ENCODE results near the gene TGFBR1.

The TGFBR1 gene

DNA sequence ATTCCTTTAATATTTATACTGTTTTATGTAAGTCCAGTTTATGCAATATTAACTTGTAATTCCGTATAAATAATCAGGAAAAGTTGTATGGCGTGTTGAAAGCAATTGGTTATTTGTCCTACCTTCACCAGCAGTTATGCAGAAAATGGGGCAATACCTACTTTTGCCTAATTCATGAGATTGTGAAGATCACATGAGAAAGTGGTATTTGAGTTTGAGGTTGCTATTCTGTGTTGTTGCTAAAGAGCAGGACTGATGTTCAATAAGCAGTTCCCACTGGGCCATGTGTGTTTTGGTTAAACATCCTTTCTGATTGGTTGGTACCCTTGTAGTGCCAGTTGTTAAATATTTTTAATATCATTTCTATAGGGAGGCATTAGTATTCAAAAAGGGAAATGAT is 3.2 kb downstream of the TGFBR1 start:
- DNase-seq = no peak

DNA sequence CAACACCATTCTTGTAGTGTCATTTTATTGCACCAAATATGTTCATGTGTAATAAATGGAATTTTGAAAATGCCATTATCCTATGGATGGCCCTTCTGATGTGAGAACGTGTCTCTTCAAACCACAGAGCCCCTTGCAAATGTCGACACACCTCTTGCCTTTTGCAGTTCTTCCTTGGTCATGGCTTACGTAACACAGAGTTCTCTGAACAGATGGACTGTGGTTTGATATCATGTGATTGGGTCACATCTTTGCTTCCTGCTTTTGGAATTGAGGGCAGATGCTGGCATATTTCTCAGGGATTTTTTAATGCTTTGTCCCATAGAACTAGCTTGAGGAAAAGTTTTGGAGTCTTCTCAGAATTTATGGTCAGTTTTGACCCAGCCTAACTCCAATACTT is 4.6 kb downstream of the TGFBR1 start:
- DNase-seq = no peak

DNA sequence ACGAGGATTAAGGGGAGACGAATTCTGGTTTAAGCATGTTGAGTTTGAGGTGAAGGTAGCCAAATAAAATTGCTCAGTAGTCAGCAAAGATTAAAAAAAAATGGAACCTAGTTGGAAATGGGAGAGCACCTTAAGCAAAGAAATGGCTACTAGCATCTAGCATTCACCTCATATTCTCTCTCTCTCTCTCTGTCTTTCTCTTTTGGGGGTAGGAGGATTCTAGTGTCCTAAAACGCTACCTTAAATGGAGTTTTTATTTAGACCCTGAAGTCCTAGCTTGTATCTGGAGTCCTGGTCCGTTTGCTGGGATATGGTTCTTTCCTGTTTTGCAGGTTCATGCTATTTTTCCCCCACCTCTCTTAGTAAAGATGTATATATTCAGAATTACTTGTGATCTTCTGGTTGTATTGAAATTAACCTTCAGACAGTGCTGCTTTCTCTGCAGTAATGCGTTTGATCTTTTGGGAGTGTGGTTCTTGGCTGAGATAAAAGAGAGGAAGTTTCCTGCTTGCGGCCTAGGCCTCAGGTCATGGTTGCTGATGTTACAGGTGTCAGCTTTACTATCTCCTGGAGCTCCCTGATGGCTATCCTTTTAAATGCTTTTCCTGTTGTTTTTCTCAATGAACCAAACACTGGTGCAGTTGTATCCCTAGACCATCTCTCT is 8.0 kb downstream of the TGFBR1 start:
- DNase-seq = peak; percentile 32

DNA sequence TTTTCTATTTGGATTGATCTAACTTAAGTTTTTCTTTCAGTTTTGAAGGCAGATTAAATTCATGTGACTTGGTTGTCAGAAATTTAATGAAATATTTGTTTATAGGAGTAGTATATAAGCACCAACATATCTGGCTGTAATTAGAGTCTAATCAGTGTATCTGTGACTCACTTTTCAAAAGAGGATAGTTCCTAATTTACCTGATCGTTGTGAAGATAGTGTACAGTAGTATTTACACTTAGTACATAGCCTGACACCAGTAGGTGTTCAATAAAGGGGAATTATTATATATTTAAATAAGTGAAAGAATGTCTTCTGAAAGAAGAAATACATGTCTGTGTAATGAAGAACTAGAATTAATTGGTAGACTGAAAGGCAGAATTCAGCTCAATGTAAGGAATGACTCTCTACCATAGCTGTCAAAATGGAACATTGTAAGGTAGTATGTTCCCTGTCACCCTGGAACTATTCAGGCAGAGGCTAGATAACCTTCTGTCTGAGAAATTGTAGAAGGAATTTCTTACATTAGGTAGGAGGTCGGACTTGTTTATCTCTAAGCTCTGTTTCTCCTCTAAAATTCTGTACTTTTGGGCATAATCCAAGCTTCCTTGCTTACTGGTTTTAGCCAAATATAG is 8.6 kb downstream of the TGFBR1 start:
- no peak for DNase-seq

DNA sequence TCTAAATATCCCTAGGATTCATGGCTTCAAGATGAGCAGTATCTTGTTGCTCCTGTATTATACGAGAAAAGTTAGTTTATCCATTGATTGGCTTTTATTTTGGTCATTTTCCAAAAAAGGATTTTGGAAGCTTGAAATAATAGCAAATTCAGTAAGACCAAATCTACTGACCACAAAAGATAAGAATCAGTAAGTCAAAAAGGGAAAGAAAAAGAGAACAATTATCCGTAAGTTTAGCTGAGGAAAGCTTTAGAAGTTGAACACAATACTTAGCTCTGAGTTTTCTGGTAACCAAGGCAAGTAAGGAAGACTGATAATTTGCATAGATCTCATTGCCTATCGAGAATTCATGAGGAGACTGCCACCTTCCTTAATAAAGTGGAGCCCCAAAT is 9.1 kb downstream of the TGFBR1 start:
- no peak for DNase-seq

DNA sequence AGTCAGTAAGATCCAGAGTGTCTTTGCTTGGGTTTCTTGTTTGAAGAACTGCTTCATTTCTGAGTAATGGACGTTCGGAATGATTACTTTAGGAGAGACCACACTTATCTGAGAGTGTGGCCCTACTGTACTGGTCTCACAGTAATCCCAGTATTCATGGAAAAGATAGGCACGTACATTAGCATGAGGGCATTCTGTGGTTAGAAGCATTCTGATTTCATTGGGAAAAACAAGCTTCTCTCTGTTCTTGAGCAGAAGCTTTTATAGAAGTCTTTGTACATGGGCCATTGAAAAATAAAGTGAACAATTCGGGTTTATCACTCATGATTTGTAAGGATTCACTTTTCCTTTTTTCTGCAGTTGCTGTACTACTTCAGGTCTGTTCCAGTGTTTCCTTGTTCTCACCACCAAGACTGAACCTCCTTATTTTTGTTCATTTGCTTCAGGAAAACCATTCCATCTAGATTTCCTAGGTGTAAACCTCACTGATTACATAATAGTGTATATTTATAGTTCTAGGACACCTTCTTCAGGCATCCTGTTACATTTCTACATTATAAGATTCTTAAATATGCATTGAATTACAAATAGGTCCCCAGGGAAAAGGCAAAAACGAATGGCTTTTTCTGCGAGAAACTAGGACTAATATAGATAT is 10.1 kb downstream of the TGFBR1 start:
- DNase-seq = no peak

DNA sequence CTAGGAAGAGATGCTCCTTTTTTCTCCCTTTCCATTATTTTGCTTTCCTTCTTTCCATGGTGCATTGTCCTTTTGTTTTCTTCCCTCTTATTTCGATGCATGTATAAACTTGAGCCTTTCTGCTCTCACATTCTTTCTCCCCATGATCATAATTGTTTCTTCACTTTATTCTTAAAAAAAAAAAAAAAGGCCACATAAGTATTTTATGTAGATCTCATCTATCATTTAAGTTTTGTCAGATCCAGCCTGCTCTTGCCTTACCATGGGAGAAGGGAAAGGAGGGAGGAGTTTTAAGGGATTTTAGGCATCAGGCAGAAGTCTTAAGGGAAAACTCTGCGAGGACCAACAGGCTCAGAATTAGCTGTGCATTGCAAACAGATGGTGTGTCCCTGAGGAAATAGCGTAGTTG is 11.1 kb downstream of the TGFBR1 start:
- DNase-seq = no peak

DNA sequence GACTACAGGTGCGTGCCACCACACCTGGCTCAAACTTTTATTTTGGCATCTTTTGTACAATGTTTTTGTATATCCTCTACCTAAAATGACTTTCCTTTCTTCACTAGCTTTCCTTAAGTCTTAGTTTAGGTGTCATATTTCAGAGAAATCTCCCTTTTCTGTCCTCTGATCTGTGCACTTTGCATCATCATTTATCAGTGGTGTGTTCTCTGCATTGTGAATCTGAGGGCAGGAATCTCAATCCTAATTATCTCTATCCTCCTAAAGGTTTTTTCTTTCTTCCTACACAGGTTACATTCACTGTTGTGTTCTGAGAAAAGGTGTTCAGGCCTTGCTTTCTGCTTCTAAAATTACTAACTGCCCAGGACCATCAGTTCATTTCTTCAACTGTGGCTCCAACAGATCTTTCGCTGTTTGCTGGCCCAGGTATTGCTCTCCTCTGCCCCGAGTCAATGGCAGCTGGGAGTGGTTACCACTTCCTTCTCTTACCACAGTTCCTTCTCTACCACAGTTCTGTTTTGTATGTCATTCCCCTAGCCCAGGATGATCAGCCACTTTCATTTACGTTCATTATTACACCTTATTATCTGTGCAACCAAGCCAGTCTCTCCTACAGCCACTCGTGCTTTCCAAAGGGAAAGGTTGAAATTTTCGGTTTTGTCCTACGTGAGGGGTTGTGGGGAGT is 14.0 kb downstream of the TGFBR1 start:
- DNase-seq = peak; percentile 16

DNA sequence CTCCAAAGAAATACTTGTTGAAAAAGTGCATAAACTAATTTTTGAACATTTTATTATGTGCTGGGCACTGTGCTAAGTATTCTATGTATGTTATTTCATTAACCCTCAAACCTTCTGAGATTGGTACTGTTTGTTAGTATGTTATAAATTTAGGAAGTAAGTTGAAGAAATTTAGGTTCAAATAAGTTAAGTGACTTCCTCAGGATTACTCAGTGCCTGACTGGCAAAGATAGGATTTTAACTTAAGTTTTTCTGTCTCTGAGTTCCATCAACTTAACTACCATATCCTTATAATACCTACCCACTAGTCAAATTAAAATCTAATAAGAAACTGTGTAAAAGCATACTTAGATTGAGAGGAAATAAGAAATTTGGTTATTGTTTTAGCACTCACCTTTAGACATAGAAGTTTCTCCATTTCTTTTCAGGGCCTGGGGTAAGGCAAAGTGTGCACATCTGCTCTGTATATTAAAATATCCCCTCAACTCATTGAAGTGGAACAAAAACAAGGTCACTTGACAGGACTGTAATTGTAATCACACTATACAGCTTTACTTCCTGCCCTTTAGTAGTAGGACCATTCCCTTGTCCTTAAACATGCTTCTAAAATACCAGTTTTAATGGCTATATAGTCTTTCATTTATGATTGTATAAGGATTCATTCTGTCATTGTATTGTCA is 15.2 kb downstream of the TGFBR1 start:
- DNase-seq = no peak

DNA sequence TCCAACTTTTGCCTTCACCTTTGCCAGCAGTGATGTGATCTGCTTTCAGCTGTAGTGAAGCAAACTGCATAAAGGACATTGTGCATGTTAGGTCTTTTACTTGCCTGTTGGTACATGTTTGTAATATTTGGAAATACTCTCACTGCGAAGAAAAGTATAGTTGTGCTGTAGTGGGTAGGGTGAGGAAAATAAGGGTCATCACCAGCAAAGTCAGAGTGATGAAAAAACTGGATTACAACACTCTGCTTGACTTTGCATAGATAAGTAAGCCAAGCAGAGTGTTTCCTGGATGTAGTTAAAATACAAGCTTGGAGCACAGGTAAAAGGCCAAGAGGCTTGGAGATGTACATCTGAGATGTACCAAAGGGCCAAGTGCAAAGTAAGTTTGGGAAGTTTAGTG is 16.7 kb downstream of the TGFBR1 start:
- no peak for DNase-seq

DNA sequence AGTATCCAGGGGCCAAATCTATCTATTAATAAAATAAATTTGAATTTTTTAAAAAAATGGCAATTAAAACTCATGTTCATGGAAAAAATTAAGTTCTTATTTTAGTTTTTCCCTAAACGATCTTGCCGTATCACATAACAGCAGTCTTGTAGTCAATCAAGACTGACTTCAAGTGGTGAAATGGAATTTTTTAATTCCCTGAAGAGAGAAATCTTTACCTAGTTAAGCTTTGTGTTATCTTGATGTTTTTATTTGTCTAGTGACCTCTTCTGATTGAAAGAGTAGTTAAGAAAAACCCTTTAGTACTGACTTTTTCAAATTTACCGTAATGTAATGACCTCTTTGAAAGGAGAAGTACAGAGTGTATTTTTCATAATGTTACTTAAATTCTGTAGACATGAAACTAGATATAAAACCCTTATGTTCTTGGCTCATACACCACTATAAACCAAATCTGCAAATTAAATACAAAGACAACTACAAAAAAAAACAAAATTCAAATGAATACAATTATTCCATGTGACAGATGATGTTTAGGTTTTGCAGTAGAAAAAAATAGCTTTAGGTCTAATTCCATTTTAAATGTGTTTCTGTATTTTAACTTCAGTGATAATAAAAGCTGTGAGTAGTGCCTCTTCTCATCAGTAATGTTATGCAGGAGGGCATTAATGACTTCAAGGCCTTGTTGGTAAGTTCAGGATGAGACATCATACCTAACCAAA is 19.8 kb downstream of the TGFBR1 start:
- DNase-seq = no peak

DNA sequence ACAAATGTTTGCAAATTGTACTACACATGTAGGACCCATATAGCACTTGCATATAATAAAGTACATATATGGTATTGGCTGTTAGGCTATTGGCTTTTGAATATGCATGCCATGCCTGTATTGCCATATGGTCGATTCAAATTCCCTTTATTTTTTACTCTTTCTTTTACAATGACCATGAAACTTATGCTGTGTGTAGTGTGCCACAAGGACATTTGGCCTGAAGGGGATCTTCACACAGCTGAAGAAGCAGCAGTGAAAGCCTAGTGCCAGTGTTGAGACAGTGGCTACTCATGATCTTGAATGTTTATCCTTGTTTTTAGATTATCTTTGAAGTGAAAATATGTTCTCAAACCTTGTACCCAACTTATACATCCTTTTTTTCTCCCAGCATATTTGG is 20.5 kb downstream of the TGFBR1 start:
- DNase-seq = no peak

DNA sequence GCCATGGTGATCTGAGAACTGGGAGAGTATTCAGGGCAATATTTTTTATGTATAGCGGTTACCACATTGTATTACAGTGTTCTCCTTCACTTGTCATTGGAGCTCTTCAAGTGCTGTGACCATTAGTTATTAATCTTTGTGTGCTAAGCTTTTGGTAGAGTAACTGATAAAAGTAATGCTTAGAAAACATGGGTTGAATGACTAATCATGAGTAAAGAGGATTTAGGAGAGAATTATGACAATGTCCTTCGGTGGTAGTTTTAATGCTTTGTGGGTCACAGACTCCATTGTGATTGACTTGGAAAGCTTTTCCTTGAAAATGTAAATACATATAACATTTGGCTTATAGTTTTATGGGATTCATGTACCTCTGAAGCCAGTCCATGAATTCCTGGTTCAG is 21.4 kb downstream of the TGFBR1 start:
- no peak for DNase-seq

DNA sequence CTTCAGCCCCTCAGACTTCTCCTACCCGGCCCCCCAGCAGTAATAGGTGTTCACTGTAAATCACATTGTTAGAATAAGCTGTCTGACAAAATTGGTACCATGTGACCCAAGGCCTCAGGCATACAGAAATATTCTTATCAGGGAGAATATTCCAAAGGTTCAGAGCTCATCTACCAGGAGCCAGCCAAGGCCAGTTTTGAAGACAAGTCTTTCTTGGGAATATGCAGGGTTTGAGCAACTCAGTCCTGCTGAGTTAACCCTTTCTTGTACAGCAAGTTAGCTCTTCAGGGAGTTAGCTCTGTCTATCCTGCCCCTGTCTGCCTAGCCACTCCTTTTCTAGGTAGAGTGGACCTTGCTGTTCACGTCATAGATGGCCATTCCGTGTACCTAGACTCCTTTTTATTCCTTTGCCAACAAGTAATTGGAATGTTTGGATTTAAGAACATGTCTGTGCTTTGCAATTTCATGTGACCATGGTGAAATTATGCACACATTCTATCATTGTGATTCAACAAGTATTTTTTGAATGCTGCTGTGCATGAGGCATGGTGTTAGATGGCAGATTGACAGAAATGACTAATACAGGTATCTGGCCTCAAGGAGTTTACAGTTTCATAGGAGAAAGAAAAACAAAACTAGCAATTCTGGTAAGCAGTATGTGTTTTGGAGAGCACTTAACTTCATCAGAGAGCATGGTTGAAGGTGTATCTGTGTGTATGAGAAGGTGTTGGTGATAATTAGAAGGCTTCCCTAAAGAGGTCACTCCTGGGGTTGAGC is 22.6 kb downstream of the TGFBR1 start:
- no peak for DNase-seq

DNA sequence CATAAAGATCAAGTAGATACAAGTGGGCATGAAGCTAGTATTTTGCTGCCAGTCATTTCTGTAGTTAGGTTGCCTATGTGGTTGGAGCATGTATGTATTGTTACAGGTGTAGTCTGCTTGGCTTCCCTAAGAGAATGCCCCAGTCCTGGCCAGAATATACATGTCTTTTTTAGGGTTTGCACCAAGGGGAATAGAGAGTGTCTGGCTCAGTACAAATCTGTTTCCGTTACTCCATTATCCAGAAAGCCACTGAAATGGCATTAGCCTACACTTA is 23.2 kb downstream of the TGFBR1 start:
- no peak for DNase-seq

DNA sequence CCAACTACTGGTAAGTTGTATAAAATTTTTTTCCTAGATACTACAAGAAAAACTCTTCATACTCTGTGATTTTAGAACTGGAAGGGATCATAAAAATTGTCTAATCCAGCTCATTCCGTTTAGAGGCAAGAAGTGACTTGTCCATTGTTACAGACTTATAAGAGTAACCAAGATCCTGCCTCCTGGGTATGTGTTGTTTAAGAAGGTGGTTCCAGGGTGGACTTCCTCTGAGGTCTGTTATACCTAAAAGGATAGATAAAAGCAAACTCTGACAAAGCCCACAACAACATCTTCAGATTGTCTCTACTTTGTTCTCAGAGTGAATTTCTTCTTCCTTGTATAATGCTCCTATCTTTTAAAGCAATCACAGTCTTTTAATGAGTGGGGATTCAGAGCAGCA is 24.2 kb downstream of the TGFBR1 start:
- no peak for DNase-seq

DNA sequence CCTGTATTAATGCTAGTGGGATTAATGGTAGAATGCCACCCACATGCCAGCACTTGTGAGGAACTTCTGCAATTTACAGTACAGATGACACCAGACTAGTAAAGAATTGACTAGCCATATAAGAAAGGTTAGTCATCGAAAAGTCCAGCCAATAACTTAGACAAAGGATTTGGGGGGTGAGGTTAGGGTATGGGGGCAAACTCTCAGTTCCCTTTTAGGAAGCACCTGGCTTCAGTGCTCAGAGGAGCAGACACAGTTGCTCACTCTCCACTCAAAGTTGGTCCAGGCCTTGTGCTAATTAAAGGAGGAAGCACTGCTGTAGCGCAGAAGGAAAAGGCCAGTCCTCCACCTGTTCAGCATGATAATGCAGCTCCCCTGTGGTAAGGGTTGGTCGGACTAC is 25.2 kb downstream of the TGFBR1 start:
- no peak for DNase-seq

DNA sequence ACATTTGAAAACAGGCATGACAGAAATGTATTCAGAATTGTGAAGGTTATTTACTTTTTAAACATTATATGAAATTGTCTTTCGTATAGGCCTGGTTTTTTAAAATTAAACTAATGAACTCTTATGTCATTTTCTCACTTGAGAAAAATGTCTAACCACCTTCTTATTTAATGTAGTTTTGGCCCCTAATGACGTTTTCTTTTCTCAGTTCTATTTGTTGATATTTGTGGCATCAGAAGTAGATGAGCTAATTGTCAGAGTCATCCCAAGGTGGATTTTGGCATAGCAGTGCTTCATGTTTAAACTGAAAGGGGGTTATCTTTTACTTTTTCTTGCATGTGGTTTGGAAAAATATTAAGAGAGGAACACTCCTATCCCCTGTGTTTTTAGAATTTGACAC is 28.2 kb downstream of the TGFBR1 start:
- DNase-seq = no peak

DNA sequence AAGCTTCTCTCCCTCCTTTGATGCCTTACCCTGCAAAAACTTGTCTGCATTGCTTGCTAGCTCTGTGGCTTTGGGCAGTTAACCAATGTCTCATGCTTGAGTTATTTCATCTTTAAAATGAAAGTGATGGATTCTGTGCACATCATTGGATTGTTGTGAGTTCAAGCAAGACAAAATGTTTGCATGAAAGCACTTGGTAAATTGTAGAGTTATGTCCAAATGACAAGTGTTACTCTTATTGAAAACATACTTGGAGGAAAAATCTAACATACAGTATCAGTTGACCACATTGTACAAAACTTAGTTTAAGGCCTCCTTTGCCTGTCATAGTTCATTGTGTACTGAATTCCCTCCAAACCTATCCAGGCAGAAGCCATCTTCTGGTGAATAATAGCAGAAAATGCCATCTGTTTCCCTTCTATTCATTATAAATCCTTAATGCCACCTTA is 30.0 kb downstream of the TGFBR1 start:
- no peak for DNase-seq

DNA sequence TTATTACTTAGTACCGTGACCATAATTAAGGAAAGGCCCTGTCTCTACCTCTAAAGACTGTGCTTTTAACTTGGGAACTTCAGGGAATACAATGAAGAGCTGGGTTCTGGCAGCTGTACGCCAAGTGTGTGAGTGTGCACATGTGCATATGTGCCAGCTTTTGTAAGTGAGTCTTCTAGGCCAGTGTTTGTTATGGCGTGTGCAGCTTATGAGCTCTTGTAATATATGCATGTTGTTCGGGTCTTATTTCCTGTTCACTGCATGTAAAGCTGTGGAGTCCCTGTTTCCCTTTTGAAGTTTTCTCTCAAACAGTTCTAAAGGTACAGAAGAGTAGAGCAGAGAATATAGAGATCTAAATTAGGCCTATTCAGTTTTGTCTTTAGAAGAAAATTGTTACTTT is 30.5 kb downstream of the TGFBR1 start:
- DNase-seq = no peak

DNA sequence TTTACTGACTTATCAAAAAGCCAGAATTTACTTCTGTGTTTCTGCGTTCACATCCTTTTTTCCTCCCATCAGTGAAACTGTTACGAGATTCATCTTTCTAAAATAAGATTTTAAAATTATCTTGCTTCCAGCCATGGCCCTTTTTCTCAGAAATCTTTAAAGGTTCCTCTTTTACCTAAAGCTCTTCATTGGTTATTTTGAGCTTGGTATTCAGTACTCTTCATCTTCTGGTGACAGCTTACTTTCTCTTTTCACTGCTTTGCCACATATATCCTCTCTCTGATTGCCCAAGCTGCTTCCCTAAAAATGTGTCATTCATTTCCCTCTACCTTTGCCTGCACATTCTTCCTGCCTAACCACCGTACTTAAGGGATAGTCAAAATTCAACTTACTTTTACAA is 32.3 kb downstream of the TGFBR1 start:
- no peak for DNase-seq

DNA sequence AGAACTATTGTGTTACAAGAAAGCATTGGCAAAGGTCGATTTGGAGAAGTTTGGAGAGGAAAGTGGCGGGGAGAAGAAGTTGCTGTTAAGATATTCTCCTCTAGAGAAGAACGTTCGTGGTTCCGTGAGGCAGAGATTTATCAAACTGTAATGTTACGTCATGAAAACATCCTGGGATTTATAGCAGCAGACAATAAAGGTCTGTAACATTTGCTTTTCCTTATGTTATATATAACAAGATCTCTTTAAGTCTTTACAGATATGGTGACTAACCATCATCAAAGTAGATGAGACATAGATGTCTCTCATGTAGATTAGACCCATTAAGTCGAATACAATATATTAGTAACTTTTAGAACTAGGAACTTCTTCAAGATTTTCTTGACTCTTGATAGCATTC is 33.0 kb downstream of the TGFBR1 start:
- DNase-seq = no peak
